HepG2 (cell line): ENCODE data around the gene DLX6. TPM values are rescaled to one million over a fixed set of nuclear protein-coding genes. Genes with fewer than 3 reads are reported as not detected.

Experiments used
- CHCHD3 ChIP-seq: sonication (generic); formaldehyde crosslinking; IDR thresholded peaks from 2 replicates; pipeline ENCODE4 v1.8.0; 2022; ENCODE audit warnings: mild to moderate bottlenecking, missing genetic modification reagents, moderate library complexity
- KLF16 ChIP-seq, 2 experiments: sonication (generic) in 1 of 2; formaldehyde crosslinking in 1 of 2; IDR thresholded peaks; 2 replicates each; pipeline versions ENCODE4 v1.6.1 to v1.8.0; 2016 to 2023; ENCODE audit warnings: missing genetic modification reagents in 2 of 2, missing compliant biosample characterization in 1 of 2
- MAZ ChIP-seq, 2 experiments: sonication (generic) in 1 of 2; formaldehyde crosslinking in 1 of 2; IDR thresholded peaks; 2 replicates each; pipeline versions ENCODE4 v1.5.0 to v1.6.1; 2012 to 2020; ENCODE audit warnings: low read depth in 2 of 2, mild to moderate bottlenecking in 2 of 2, borderline replicate concordance in 1 of 2, improper control_type of control experiment in 1 of 2, low read length in 1 of 2, missing genetic modification reagents in 1 of 2, moderate library complexity in 1 of 2
- MEF2D ChIP-seq: sonication (generic); formaldehyde crosslinking; IDR thresholded peaks from 2 replicates; pipeline ENCODE4 v1.5.1; 2020; ENCODE audit warnings: mild to moderate bottlenecking, missing genetic modification reagents
- MIXL1 ChIP-seq: IDR thresholded peaks from 2 replicates; pipeline ENCODE4 v1.6.1; 2016
- NBN ChIP-seq: fragments of 450-650 bp; conservative IDR thresholded peaks from 2 replicates; pipeline ENCODE4 v1.6.1; 2017
- RAD51 ChIP-seq: fragments of 450-650 bp; IDR thresholded peaks from 2 replicates; pipeline ENCODE4 v1.6.1; 2016; ENCODE audit warnings: borderline replicate concordance
- RBM22 ChIP-seq: fragments of 200-400 bp; formaldehyde crosslinking; optimal IDR thresholded peaks from 2 replicates; pipeline ENCODE3; 2017; ENCODE audit warnings: mild to moderate bottlenecking, low read length, moderate library complexity
- REL ChIP-seq: sonication (generic); formaldehyde crosslinking; conservative IDR thresholded peaks from 2 replicates; pipeline ENCODE4 v1.8.0; 2022; ENCODE audit warnings: mild to moderate bottlenecking, missing genetic modification reagents, moderate library complexity
- SOX13 ChIP-seq, 3 experiments: fragments of 450-650 bp in 1 of 3; sonication (generic) in 1 of 3; formaldehyde crosslinking in 1 of 3; IDR thresholded peaks in 2 of 3; conservative IDR thresholded peaks in 1 of 3; 2 replicates each; pipeline versions ENCODE4 v1.5.0 to v1.6.1; 2016 to 2020; ENCODE audit warnings: antibody characterized with exemption in 1 of 3, mild to moderate bottlenecking in 1 of 3, missing compliant biosample characterization in 1 of 3, missing genetic modification reagents in 1 of 3, moderate library complexity in 1 of 3
- ZBTB21 ChIP-seq: sonication (generic); formaldehyde crosslinking; IDR thresholded peaks from 2 replicates; pipeline ENCODE4 v1.4.0; 2020; ENCODE audit warnings: missing genetic modification reagents
- ZBTB4 ChIP-seq: sonication (generic); formaldehyde crosslinking; IDR thresholded peaks from 2 replicates; pipeline ENCODE4 v1.4.0; 2020; ENCODE audit warnings: missing genetic modification reagents, mild to moderate bottlenecking, borderline replicate concordance
- ZNF333 ChIP-seq: sonication (generic); formaldehyde crosslinking; IDR thresholded peaks from 2 replicates; pipeline ENCODE4 v1.4.0; 2020; ENCODE audit warnings: mild to moderate bottlenecking, missing genetic modification reagents, borderline replicate concordance
- ZNF33B ChIP-seq: sonication (generic); formaldehyde crosslinking; IDR thresholded peaks from 2 replicates; pipeline ENCODE4 v1.5.1; 2020; ENCODE audit warnings: mild to moderate bottlenecking, missing genetic modification reagents
- ZNF362 ChIP-seq: sonication (generic); formaldehyde crosslinking; IDR thresholded peaks from 2 replicates; pipeline ENCODE4 v1.4.0; 2020; ENCODE audit warnings: missing genetic modification reagents, mild to moderate bottlenecking, borderline replicate concordance
- ZNF547 ChIP-seq: sonication (generic); formaldehyde crosslinking; IDR thresholded peaks from 2 replicates; pipeline ENCODE4 v1.5.1; 2020; ENCODE audit warnings: mild to moderate bottlenecking, missing genetic modification reagents
- ZNF616 ChIP-seq: sonication (generic); formaldehyde crosslinking; IDR thresholded peaks from 2 replicates; pipeline ENCODE4 v1.5.0; 2020; ENCODE audit warnings: low read depth, mild to moderate bottlenecking, missing genetic modification reagents
- polyA plus RNA-seq, 8 experiments: library from polyadenylated mRNA; depleted of rRNA in 3 of 8; stranded (reverse) in 7 of 8; unstranded in 1 of 8; fragments of >200 nt; fragmentation: Illumina TruSeq in 4 of 8; extraction: Trizol in 4 of 8; gene quantifications; 2 replicates each; pipeline versions ENCODE4 v1.2.1 to v1.2.3, GENCODE V29; 2011 to 2016; ENCODE audit warnings: low read depth in 4 of 8, missing spikeins in 1 of 8, mixed read lengths in 1 of 8; ENCODE audit not compliant: insufficient read depth in 1 of 8
- total RNA-seq, 5 experiments: library from RNA; depleted of rRNA; stranded (reverse); fragments of >200 nt; fragmentation: Illumina TruSeq; extraction: Trizol; gene quantifications; 2 replicates each; pipeline ENCODE4 v1.2.3, GENCODE V29; 2016; ENCODE audit warnings: low read depth in 1 of 5
- TF ChIP-seq, protein P1 (sequence below): sonication (generic); formaldehyde crosslinking; IDR thresholded peaks from 2 replicates; pipeline ENCODE4 v1.5.0; 2020; ENCODE audit warnings: missing genetic modification reagents
- TF ChIP-seq, protein P2 (sequence below): sonication (generic); formaldehyde crosslinking; IDR thresholded peaks from 2 replicates; pipeline ENCODE4 v1.4.0; 2020; ENCODE audit warnings: mild to moderate bottlenecking, missing genetic modification reagents

DLX6 gene
- total and polyA plus RNA-seq, 2 of the 13 experiments (the other 11 are each of a cell fraction or from before 2014, with no cell fraction given) = 3.5 to 5.5 TPM

GRCh38 chr7:96970739-96971138 lies 34.6 kb upstream of the DLX6 start (continued):
- TF ChIP-seq MAZ (IDR thresholded peaks at IDR 0.05; ENCODE audit: borderline replicate concordance, low read depth, low read length) (no peak), MAZ (CRISPR knock-in tag; IDR thresholded peaks at IDR 0.05; ENCODE audit: low read depth) (no peak), SOX13 (IDR thresholded peaks at IDR 0.05) (peak; percentile 71), SOX13 (CRISPR knock-in tag; conservative IDR thresholded peaks at IDR 0.05 in 1 of 2, IDR thresholded peaks at IDR 0.05 in 1 of 2) (peak in 1 of 2 experiments; percentile 92; a peak in 2 of 4 replicates), NBN (no peak), ZNF33B (CRISPR knock-in tag) (no peak), ZNF333 (CRISPR knock-in tag) (no peak), ZNF547 (CRISPR knock-in tag) (no peak), ZNF616 (CRISPR knock-in tag) (no peak), MEF2D (CRISPR knock-in tag) (no peak), CHCHD3 (no peak), REL (no peak), ZBTB4 (CRISPR knock-in tag) (no peak), ZBTB21 (CRISPR knock-in tag) (0 out of 2 replicates have a peak, but pooled peaks have one; percentile 22), ZNF362 (CRISPR knock-in tag) (peak; percentile 47; the same call in 1 of the 2 replicates), RAD51 (no peak), RBM22 (no peak), MIXL1 (CRISPR knock-in tag) (peak; percentile 48; the same call in 1 of the 2 replicates), KLF16 (CRISPR knock-in tag; IDR thresholded peaks at IDR 0.05) (peak in 1 of 2 experiments; percentile 43; a peak in 1 of 4 replicates)
- TF ChIP-seq, protein P1, sequence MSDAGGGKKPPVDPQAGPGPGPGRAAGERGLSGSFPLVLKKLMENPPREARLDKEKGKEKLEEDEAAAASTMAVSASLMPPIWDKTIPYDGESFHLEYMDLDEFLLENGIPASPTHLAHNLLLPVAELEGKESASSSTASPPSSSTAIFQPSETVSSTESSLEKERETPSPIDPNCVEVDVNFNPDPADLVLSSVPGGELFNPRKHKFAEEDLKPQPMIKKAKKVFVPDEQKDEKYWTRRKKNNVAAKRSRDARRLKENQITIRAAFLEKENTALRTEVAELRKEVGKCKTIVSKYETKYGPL (CRISPR knock-in tag) = peak; percentile 89; the same call in 1 of the 2 replicates
- TF ChIP-seq, protein P2, sequence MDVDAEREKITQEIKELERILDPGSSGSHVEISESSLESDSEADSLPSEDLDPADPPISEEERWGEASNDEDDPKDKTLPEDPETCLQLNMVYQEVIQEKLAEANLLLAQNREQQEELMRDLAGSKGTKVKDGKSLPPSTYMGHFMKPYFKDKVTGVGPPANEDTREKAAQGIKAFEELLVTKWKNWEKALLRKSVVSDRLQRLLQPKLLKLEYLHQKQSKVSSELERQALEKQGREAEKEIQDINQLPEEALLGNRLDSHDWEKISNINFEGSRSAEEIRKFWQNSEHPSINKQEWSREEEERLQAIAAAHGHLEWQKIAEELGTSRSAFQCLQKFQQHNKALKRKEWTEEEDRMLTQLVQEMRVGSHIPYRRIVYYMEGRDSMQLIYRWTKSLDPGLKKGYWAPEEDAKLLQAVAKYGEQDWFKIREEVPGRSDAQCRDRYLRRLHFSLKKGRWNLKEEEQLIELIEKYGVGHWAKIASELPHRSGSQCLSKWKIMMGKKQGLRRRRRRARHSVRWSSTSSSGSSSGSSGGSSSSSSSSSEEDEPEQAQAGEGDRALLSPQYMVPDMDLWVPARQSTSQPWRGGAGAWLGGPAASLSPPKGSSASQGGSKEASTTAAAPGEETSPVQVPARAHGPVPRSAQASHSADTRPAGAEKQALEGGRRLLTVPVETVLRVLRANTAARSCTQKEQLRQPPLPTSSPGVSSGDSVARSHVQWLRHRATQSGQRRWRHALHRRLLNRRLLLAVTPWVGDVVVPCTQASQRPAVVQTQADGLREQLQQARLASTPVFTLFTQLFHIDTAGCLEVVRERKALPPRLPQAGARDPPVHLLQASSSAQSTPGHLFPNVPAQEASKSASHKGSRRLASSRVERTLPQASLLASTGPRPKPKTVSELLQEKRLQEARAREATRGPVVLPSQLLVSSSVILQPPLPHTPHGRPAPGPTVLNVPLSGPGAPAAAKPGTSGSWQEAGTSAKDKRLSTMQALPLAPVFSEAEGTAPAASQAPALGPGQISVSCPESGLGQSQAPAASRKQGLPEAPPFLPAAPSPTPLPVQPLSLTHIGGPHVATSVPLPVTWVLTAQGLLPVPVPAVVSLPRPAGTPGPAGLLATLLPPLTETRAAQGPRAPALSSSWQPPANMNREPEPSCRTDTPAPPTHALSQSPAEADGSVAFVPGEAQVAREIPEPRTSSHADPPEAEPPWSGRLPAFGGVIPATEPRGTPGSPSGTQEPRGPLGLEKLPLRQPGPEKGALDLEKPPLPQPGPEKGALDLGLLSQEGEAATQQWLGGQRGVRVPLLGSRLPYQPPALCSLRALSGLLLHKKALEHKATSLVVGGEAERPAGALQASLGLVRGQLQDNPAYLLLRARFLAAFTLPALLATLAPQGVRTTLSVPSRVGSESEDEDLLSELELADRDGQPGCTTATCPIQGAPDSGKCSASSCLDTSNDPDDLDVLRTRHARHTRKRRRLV (CRISPR knock-in tag) = 0 out of 2 replicates have a peak, but pooled peaks have one; percentile 51
